Erythroblast (primary cell): ENCODE measurements around the gene FBLN2.

Experiments
- GATA1 ChIP-seq: IDR thresholded peaks from 2 replicates; pipeline ENCODE4 v1.6.1; 2011; ENCODE audit warnings: low read depth, mild to moderate bottlenecking, control low read depth, low read length, moderate library complexity
- POLR2A ChIP-seq: IDR thresholded peaks from 2 replicates; pipeline ENCODE4 v1.6.1; 2011; ENCODE audit warnings: mild to moderate bottlenecking, low read length

DNA sequence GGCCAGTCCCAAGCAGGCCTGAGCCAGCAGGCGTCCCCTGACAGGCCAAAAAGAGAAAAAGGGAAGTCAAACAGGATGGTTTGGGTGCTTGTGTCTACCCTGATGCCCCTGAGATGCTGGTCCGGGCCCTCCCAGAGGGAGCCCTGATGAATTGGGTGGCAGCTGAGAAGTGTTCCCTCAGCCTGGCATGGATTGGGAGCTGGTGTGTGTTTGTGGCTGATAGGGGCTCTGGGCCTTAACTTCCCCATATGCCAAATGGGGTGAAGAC lies 1.4 kb downstream of the FBLN2 start:
- TF ChIP-seq POLR2A (no peak), GATA1 (no peak)
